ENCODE results near the gene NAPB.

- no peak for TF ChIP-seq CTCF (IDR thresholded peaks at IDR 0.05 in 2 of 3, conservative IDR thresholded peaks at IDR 0.05 in 1 of 3; ENCODE audit: control insufficient read depth in 2 of 3, extremely low read depth in 1 of 3, insufficient read depth in 1 of 3, low read depth in 3 of 3, low read length in 3 of 3)
- TF ChIP-seq FOXK2 (IDR thresholded peaks at IDR 0.05), result no peak
- TF ChIP-seq TCF7 (IDR thresholded peaks at IDR 0.05; ENCODE audit: borderline replicate concordance), result no peak
- TF ChIP-seq FOS (IDR thresholded peaks at IDR 0.05; ENCODE audit: borderline replicate concordance, extremely low read depth, insufficient read length), result no peak
- TF ChIP-seq EP300 (IDR thresholded peaks at IDR 0.05; ENCODE audit: borderline replicate concordance in 1 of 2, control insufficient read depth in 1 of 2, low read depth in 2 of 2, low read length in 2 of 2), result no peak
- no peak for TF ChIP-seq SRF (IDR thresholded peaks at IDR 0.05; ENCODE audit: low read depth in 2 of 2, low read length in 2 of 2)
- no peak for TF ChIP-seq GABPA (IDR thresholded peaks at IDR 0.05; ENCODE audit: low read depth)
- no peak for TF ChIP-seq RFX5 (IDR thresholded peaks at IDR 0.05; ENCODE audit: low read depth, low read length)
- no peak for TF ChIP-seq MYC (IDR thresholded peaks at IDR 0.05; ENCODE audit: insufficient read depth, insufficient read length, insufficient replicate concordance, low read length, severe bottlenecking)
- no peak for TF ChIP-seq ZBTB4 (CRISPR knock-in tag; IDR thresholded peaks at IDR 0.05)
Observed at GRCh38 chr20:23401051-23401450, 20.2 kb downstream of the NAPB start.

All from GM12878 (cell line).